GM18502 (cell line): ENCODE data around the gene STRBP.
"Not testable (repeated sequence)": the region's sequence is repeated elsewhere in the genome, so short reads cannot be mapped to it uniquely, and the experiment has no call there.

ENCODE experiments used
- ATAC-seq: cut with Tn5 transposase; IDR thresholded peaks from one replicate; pipeline ENCODE4 v1.9.1; 2021; ENCODE audit warnings: mild to moderate bottlenecking; ENCODE audit not compliant: unreplicated experiment, poor library complexity

Gene STRBP

DNA sequence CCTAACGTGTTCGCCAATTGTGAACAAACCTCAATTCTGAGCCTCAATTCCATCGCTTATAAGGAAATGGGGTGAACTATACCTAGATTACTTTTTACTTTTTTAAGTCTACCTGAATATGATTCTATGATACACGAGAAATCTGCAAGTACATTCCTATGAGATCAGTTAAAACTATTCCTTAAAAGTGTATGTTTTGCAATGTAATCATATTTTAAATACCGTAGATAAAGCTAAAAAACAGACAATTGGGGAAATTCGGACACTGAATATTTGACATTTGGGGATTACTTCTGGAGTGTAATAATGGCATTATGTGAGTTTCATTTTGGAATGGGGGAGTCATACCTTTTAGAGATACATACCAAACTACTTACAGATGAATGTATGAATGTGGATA is 62.3 kb downstream of the STRBP start:
- ATAC-seq, result no peak

DNA sequence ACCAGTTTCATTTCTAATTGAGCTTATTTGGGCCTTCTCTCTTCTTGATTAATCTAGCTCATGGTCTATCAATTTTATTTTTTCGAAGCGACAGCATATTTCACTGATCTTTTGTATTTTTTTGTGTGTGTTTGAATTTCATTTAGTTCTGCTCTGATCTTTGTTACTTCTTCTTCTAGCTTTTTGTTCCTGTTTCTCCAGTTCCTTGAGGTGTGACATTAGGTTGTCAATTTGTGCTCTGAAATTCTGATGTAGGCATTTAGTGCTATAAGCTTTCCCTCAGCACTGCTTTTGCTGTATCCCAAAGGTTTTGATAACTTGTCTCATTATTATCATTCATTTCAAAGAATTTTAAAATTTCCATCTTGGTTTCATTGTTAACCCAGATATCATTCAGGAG is 67.3 kb downstream of the STRBP start:
- no peak for ATAC-seq

DNA sequence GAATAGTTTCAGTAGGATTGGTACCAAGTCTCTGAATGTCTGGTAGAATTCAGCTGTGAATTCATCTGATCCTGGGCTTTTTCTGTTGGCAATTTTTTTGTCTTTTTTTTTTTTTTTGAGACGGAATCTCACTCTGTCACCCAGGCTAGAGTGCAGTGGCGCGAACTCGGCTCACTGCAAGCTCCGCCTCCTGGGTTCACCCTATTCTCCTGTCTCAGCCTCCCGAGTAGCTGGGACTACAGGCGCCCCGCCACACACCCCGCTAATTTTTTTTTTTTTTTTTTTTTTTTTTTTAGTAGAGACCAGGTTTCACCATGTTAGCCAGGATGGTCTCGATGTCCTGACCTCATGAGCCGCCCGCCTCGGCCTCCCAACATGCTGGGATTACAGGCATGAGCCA is 67.9 kb downstream of the STRBP start:
- ATAC-seq, result not testable (repeated sequence)

DNA sequence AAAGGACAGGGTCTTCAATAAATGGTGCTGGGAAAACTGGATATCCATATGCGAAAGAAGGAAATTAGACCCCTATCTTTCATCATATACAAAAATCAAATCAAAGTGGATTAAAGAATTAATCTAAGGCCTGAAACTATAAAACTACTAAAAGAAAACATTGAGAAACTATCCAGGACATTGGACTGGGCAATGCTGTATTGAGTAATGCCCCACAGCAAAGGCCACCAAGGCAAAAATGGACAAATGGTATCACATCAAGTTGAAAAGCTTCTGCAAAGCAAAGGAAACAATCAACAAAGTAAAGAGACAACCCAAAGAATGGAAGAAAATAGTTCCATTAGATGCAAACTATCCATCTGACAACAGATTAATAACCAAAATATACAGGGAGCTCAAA is 72.3 kb downstream of the STRBP start:
- ATAC-seq, result no peak

DNA sequence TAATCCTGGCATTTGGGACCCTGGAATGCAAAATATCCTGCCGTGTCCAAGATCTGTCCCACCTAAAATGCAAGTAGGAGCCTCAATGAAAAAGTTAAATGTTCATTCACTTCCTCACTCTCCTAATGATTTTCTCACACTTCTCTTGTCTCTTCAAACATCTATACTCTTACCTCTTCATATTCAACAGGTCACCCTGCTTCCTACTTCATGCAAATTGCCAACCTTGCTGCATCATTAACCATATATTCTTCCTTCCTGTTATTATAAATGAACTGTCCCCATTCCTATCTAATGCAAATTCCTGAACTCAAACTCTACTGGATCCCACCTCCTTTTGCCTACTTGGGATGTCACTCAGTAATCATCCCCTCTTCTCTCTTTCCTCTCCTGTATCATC is 74.4 kb downstream of the STRBP start:
- no peak for ATAC-seq

DNA sequence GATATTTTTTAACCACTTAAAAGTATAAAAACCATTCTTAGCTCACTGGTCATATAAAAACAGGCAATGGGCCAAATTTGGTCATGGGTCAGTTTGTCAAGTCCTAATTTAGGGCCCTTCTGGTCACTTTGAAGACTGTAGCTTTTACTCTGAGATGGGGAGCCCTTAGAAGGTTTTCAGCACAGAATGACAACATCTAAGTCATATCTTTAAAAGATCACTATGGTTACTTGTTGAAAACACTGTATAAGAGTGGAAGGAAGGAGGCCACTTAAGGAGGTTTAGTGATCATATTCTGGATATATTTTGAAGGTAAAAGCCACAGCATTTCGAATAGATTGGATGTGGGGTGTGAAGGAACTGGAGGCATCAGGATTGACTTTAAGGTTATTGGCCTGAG is 76.7 kb downstream of the STRBP start:
- ATAC-seq, result no peak

DNA sequence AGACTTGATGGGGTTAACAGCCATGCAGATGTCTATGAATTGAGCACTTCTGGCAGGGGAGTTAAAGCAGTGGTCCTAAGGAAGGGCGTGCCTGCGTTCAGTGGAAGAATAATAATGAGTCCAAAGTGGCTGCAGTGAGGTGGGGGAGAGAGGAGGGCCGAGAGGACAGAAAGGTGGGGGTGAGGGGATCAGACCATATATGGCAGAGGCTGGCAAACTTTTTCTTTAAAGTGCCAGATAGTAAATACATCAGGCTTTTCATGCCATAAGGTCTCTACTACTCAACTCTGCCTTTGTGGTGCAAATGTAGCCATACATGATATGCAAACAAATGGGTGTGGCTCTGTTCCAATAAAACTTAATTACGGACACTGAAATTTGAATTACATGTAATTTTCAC is 77.1 kb downstream of the STRBP start:
- no peak for ATAC-seq

DNA sequence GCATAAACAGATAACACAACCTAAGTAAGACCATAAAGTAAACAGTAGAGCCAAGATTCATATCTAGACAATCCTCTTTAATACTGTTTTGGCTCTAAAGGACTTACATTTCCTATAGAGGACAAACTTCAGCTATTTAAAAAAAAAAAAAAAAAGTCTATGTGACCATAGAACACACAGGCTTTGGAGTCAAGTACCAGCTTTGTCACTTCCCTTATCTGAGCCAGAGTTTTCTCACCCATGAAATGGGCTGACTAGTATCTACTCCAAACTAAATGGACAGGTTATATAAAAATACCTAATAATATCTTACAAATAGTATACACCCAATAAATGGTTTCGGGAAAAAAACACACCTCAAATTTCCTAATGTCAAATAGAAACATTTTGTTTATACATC is 81.3 kb downstream of the STRBP start:
- ATAC-seq, result no peak

DNA sequence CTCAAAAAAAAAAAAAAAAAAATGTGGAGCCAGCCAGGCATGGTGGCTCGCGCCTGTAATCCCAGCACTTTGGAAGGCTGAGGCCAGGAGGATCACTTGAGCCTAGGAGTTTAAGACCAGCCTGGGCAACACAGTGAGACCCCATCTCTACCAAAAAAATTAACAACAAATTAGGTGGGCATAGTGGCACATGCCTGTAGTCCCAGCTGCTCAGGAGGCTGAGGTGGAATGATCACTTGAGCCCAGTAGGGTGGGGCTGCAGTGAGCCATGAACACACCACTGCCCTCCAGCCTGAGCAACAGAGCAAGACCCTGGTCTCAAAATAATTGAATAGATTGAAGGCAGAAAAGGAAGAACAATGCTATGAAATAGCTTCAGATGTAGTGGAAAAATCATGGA is 82.4 kb downstream of the STRBP start:
- not testable (repeated sequence) for ATAC-seq

DNA sequence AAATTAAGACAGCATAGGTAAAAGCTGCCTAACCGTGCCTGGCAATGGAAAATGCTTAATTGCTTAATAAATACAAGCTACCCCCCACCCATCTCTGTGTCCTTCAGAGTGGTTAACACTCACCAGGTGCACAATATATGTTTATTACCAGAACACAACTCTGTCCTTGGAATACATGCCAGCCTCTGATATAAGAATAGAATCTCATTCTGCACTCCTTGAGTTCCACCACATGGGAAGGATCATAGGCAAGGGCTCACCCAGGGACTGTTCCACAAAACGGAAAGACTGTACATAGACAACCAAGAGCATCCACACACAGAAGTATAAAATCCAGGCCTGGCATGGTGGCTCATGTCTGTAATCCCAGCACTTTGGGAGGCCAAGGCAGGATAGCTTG is 91.4 kb downstream of the STRBP start:
- no peak for ATAC-seq

DNA sequence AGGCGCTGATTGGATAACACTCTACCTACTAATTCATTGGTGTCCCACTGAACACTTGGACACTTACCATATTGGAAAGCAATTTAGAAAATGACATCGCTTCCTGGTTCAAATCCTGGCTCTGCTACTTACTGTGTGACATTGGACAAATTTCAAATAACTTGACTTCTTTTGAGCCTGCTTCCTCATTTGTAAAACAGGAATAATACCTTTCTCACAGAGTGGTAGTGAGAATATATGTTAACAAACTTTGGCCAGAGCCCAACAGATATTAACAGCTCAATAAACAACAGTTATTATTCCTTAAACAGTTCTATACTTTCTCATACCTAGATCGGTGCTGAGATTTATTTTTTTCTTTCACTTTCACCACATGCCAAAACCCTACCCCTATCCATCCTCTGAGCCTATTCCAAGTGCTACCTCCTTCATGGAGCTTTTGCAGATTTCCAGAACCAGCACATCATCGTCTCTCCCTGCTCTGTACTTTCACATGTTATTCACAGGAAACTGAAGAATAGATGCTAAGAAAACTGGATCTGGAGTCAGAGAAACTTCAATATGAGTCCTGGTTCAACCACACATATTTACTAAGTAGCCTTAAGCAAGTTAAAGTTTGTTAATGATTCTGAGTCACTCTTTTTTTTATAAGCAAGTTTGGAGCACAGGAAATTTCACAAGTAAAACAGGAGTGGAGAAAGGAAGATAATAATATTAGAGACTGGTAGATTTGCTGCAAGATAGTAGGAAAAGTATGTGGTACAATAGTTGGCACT is 92.3 kb downstream of the STRBP start:
- no peak for ATAC-seq

DNA sequence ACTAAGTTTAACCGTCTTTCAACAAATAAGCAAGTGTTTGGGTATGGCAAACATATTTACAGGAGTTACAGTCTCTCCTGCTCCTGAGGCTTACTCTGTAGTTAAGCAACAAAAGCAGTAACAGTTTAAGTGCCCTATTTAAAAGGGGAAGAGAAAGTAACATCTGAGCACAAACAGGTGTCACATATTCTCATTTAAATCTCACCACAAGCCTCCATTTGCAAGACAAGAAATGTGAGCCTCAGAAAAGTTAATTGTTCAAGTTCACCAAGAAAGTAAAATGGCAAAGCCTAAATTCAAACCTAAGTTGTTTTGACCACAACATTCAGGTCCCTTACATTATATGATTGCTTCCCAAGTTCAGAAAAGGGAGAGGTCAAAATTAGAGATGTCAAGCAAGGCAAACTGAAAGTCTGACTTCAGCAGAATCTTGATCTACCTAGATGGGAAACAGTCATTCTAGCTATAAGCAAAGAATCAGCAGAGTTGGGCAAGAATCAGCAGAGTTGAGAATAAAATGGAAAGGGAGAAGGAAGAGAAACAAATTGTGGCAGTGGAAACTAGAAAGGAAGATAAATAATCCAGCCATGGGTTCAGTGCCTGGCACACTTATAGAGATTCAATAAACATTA is 93.4 kb downstream of the STRBP start:
- ATAC-seq, result peak; percentile 94

DNA sequence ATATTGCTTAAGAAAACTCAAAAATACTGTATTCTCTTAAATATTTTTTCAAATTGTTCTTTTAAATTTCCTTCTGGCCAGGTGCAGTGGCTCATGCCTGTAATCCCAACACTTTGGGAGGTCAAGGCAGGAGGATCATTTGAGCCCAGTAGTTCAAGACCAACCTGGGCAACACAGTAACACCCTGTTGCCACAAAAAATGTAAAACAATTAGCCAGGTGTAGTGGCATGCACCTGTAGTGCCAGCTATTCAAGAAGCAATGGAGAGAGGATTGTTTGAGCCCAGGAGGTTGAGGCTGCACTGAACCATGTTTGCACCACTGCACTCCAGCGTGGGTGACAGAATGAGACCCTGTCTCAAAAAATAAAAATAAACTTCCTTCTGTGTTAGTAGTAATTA is 94.3 kb downstream of the STRBP start:
- ATAC-seq, result no peak

DNA sequence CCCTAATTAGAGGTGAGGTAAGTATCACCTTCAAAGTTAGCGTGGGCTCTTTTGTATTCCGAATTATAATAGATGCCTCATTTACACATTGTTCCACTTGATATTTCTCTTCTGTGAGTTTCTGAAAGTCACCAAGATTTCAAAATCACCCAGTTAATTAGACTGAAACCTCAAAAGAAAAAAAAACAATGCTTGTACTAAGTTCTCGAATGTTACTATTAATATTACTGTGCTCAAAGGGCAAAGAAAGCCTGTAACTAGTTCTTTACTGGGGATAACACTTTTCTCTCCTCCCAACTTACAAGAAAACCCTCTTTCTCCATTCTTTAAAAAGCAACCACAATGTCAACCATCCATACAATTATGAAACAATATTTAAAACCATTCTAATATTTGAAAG is 98.5 kb downstream of the STRBP start:
- no peak for ATAC-seq

DNA sequence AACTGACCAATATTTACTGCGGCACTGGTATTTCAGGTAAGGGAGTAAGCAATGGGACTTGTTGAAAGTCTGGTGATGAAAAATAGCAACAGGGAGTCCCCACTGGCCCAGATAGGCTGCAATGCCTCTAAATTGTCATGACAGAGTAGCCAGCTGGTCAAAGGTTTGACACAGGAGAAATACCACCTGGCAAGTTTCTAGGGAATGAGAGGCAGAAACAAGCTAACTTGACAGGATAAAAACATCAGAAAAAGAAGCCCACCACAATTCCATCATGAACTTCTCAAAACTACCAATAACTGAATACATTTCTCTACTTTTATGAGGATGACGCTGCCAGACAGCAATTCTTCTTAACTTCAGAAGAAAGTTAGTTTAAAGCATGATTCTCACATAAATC is 99.8 kb downstream of the STRBP start:
- ATAC-seq, result no peak

DNA sequence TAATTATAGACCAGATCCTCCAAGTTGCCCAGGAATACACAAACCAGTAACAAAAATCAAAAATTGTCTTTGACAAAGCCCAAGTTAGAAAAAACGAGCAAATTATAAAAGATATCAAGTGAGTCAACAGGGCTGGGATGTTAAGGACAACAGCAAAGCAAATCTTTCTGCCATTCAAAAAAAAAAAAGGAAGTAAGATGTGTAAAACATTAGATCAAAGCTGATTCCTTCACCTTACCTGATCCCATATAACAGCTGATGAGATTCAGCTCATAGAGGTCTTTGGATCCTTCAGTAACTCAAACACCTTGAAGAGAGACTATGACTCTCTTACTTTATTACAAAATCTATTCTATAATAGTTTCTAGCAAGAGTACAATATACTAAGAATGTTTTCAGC is 100.9 kb downstream of the STRBP start:
- no peak for ATAC-seq

DNA sequence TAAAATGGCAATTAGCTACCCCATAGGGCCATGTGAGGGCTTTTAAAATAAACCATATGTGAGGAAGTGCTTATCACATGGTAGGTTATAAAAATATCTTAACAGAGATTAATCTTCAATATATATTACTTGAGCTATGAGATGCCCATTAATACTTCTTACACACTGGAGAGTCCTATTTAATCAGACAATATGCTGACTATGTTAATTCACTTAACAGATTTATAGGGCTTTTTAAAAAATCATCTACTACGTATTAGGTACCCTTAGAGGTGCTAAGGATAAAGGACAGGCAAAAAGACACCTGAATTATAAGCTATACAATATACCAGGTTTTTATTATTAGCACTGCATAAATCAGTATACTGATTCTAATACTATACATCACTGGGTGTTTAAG is 102.6 kb downstream of the STRBP start:
- ATAC-seq, result no peak

DNA sequence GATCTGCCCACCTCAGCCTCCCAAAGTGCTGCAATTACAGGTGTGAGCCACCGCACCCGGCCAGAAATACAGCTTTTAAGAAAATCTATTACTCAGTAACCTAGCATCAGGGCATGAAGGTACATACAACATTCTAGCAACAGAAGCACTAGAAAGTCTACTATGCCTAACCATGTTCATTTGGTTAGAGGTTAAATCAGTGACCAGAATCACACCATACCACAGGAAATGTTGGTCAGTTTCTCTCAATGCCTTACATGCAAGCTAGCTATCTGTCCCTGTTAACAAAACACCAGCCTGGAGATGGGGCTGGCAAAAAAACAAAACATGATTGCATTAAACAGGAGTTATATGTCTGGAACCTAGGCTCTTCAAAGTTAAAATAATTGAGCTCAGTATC is 104.1 kb downstream of the STRBP start:
- no peak for ATAC-seq

DNA sequence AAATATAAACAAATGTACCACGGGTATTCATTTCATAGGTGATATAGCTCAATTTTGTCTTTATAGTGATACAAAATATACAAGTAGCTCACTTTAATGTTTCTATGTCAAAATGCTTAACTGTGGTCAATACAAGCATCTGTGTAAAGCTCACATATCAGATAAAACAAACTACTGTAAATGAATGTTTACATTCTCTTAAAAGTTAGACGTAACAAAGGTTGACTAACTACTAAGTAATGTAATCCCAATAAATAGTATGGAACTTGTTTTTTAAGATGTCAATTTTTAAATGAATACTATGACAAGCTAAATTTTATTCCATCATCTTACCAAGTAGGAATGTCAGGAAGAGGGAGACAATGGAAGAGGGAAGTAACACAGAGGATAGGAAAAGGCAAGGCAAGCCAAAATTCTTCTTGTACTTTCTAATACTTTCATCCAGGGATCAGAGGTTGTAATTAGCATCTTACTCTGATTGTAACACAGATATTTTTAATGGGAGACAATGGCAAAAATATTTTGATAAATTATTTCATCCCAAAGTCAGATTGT is 105.5 kb downstream of the STRBP start:
- ATAC-seq, result no peak

DNA sequence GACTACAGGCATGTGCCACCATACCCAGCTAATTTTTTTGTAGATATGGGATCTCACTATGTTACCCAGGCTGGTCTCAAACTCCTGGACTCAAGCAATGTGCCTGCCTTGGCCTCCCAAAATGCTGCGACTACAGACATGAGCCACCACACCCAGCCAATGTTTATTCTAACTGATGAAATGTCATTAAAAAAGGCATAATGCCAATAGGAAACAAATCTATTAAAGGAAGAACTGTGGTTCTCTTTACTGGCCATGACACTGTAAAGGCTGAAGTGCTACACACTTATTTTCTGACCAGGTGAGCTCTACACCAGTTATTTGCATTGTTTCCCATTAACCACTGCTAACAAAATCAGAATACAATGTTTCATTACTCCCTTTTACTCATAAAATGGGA is 106.0 kb downstream of the STRBP start:
- ATAC-seq, result no peak

DNA sequence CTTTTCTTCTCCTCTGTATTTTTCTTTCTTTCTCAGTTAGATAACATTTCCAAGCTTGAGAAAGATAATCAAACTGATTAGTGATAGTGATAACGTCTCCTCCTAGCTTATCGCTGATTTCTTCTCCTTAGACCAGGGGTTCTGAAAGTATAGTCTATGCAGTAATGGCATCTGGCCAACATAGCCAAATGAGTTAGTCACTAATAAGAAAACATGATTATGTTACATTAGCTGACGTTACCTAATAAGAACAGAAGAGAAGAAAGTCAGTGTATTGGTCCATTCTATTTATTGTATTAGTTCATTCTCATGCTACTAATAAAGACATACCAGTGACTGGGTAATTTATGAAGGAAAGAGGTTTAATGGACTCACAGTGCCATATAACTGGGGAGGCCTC is 111.2 kb downstream of the STRBP start:
- ATAC-seq, result no peak
